Measurements from ENCODE around the gene IREB2. TPM values are rescaled to one million over a fixed set of nuclear protein-coding genes. Genes with fewer than 3 reads are reported as not detected.

The IREB2 gene
- total RNA-seq, 2 donors from 2014 or later: 52.4 to 59.9 TPM

DNA sequence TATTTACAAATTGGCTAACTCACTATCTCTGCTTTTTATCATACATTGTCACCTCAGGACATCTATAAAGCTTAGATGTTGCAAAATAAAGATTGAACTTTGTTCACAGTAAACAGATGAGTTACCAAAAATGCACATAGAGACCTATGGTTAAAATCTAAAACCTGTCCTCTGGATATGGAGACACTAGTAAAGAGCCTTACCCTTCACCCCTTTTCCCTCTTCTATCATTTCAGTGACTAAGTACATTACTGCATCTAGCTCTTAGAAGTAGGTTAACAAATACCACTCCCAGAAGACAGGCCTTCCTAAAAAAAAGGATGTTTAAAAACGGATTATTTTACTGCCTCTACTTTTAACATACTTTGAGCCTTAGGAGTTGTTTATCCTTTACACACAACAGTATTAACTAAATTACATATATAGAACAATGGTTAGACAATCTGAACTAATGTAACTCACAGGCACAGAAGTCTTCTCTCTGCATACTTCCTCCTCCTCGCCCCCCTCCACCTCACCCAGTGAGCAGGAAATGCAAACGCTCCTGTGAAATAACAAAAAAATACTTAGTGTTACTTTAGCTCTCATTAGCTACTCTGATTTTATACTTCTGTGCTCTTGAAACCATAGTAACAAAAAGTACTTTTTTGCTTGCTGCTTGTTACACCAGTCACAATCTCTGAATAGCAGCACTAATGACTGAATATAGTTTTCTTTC, 23.3 kb downstream of the IREB2 start:
- H3K27ac ChIP-seq: no peak overlapping the region
- H3K9me3 ChIP-seq: no peaks in the 10 kb centered on the region
- intact Hi-C loops (cut with DNase I): no loop called here
- no peaks in the 10 kb centered on the region for H3K27me3 ChIP-seq
- H3K4me3 ChIP-seq: no peak overlapping the region
- H3K36me3 ChIP-seq: no peaks in the 10 kb centered on the region
- H3K4me1 ChIP-seq: no peaks in the 10 kb centered on the region
- H3K9ac ChIP-seq (ENCODE audit: low read depth in 2 of 2, low read length in 2 of 2): no peak overlapping the region
- DNase-seq: no peak
- no peak for TF ChIP-seq CTCF (IDR thresholded peaks at IDR 0.05)

GRCh38 chr15:78469031-78469430, 31.0 kb downstream of the IREB2 start:
- no peaks in the 10 kb centered on the region for H3K27me3 ChIP-seq
- intact Hi-C loops (cut with DNase I): no loop called here
- no peak overlapping the region for H3K4me3 ChIP-seq
- no peaks in the 10 kb centered on the region for H3K4me1 ChIP-seq
- no peaks in the 10 kb centered on the region for H3K9me3 ChIP-seq
- H3K27ac ChIP-seq: no peak overlapping the region
- H3K9ac ChIP-seq (ENCODE audit: low read depth in 2 of 2, low read length in 2 of 2): no peak overlapping the region
- no peak for DNase-seq
- TF ChIP-seq CTCF (IDR thresholded peaks at IDR 0.05): no peak
- peaks cover 15% of the 10 kb centered on the region for H3K36me3 ChIP-seq

DNA sequence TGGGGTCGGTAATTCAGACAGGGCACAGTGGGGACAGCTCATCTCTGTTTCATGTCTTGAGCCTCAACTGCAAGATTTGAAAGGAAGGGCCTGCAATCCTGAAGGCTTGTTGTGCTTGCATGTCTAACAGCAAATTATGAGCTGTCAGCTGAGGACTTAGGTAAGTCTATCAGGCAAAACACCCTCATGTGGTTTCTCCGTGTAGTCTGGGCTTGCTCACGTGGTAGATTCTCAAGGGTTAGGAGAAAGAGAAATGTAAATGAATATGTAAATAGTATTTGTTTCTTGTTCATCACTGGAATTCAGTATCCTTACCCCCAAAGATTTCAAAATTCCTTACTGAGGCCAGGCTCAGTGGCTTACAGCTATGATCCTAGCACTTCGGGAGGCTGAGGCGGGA, 39.3 kb downstream of the IREB2 start:
- Histone ChIP-seq H3K4me1 (no peaks in the 10 kb centered on the region), H3K36me3 (peaks cover 17% of the 10 kb centered on the region), H3K27ac (no peak overlapping the region), H3K27me3 (no peaks in the 10 kb centered on the region), H3K4me3 (no peak overlapping the region), H3K9ac (ENCODE audit: low read depth in 2 of 2, low read length in 2 of 2) (no peak overlapping the region), H3K9me3 (no peaks in the 10 kb centered on the region)
- TF ChIP-seq CTCF (IDR thresholded peaks at IDR 0.05): no peak
- intact Hi-C loops (cut with DNase I): no loop called here
- no peak for DNase-seq

- DNase-seq: no peak
- Histone ChIP-seq H3K4me3 (no peak overlapping the region), H3K36me3 (peaks cover 23% of the 10 kb centered on the region), H3K27ac (no peak overlapping the region), H3K9ac (ENCODE audit: low read depth in 2 of 2, low read length in 2 of 2) (no peak overlapping the region), H3K27me3 (no peaks in the 10 kb centered on the region), H3K4me1 (no peaks in the 10 kb centered on the region), H3K9me3 (no peaks in the 10 kb centered on the region)
- no peak for TF ChIP-seq CTCF (IDR thresholded peaks at IDR 0.05)
- intact Hi-C loops (cut with DNase I): loop anchor here (5.0 kb wide), 1 partner anchor 172 kb away; no protein-coding TSS in a partner anchor
These were observed 41.6 kb downstream of the IREB2 start for GRCh38 chr15:78479650-78480049.

DNA sequence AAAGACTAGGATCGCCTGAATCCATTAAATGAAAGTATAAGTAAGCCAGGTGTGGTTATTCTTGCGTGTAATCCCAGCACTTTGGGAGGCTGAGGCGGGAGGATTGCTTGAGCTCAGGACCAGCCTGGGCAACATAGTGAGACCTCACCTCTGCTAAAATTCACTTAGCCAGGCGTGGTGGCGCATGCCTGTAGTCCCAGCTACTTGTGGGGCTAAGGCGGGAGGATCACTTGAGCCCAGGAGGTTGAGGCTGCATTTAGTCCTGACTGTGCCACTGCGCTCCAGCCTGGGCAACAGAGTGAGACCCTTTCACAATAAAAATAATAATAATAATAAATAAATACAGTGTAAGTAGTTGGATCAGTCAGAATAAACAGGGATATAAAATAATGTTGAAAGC, 43.9 kb downstream of the IREB2 start:
- H3K4me1 ChIP-seq: no peaks in the 10 kb centered on the region
- no peak for TF ChIP-seq CTCF (IDR thresholded peaks at IDR 0.05)
- no peaks in the 10 kb centered on the region for H3K9me3 ChIP-seq
- no peak for DNase-seq
- no peak overlapping the region for H3K9ac ChIP-seq (ENCODE audit: low read depth in 2 of 2, low read length in 2 of 2)
- no peak overlapping the region for H3K27ac ChIP-seq
- no peak overlapping the region for H3K4me3 ChIP-seq
- H3K36me3 ChIP-seq: peaks cover 14% of the 10 kb centered on the region
- H3K27me3 ChIP-seq: no peaks in the 10 kb centered on the region
- intact Hi-C loops (cut with DNase I): loop anchor here (5.0 kb wide), 1 partner anchor 175 kb away; no protein-coding TSS in a partner anchor

All from colonic mucosa (tissue), 4 donors.